ENCODE results near the gene RNF19B. TPM values are rescaled to one million over a fixed set of nuclear protein-coding genes. Genes with fewer than 3 reads are reported as not detected.

RNF19B gene
- total RNA-seq, 1 experiment from 2014 or later, result 15.0 TPM

GRCh38 chr1:33005838-33006421 lies 41.3 kb upstream of the RNF19B start:
- Mint-ChIP-seq H3K36me3 (ENCODE audit: insufficient read depth in 1 of 3, low read depth in 3 of 3) (peaks cover 9 to 40% (median 22%) of the 10 kb centered on the region in 3 experiments; a peak in 6 of 7 replicates), H3K27me3 (ENCODE audit: low read depth) (no peaks in the 10 kb centered on the region; the same call in 1 of the 2 replicates), H3K9me3 (no peaks in the 10 kb centered on the region), H3K4me3 (no peak overlapping the region), H3K27ac (no peak overlapping the region), H3K4me1 (peaks cover 21 to 26% of the 10 kb centered on the region in 2 experiments)
- Histone ChIP-seq H3K4me2 (ENCODE audit: insufficient read depth, insufficient read length, low read length) (no peak overlapping the region), H4K91ac (ENCODE audit: insufficient read length, low read depth, low read length) (no peak overlapping the region), H3K27me3 (ENCODE audit: insufficient read depth, low read length) (no peaks in the 10 kb centered on the region), H3K4me1 (ENCODE audit: insufficient read depth, low read length) (no peaks in the 10 kb centered on the region), H4K8ac (replicated peaks; ENCODE audit: insufficient read length, low read depth, low read length) (no peak overlapping the region), H3T11ph (ENCODE audit: low read length) (no peak overlapping the region), H2BK20ac (ENCODE audit: low read depth, low read length, poor library complexity, severe bottlenecking) (no peak overlapping the region), H3K23ac (ENCODE audit: insufficient read length, low read depth, low read length) (no peak overlapping the region), H3K27ac (ENCODE audit: insufficient read length, low read depth, low read length) (no peak overlapping the region), H3K14ac (ENCODE audit: insufficient read depth, low read length) (no peak overlapping the region; the same call in 1 of the 2 replicates), H3K23me2 (ENCODE audit: insufficient read length, low read depth, low read length, poor library complexity, severe bottlenecking) (no peaks in the 10 kb centered on the region), H3K9me3 (ENCODE audit: control insufficient read depth, low read depth, low read length) (no peaks in the 10 kb centered on the region), H3K79me2 (ENCODE audit: insufficient read depth, low read length) (no peaks in the 10 kb centered on the region), H2AFZ (ENCODE audit: low read length) (no peak overlapping the region), H2BK12ac (ENCODE audit: insufficient read length, low read depth, low read length) (no peak overlapping the region), H2BK5ac (ENCODE audit: insufficient read length, low read length) (no peak overlapping the region), H3K4ac (ENCODE audit: low read depth, low read length) (no peak overlapping the region), H3K79me1 (ENCODE audit: insufficient read depth, low read depth, low read length, poor library complexity, severe bottlenecking) (no peaks in the 10 kb centered on the region), H4K5ac (ENCODE audit: insufficient read length, low read depth, low read length) (no peak overlapping the region), H4K20me1 (ENCODE audit: control insufficient read depth, insufficient read depth, insufficient read length) (no peaks in the 10 kb centered on the region), H3K9ac (ENCODE audit: extremely low read depth, insufficient read length, low read length) (no peak overlapping the region), H2BK15ac (ENCODE audit: low read depth, low read length) (no peak overlapping the region), H3K18ac (ENCODE audit: insufficient read length, low read depth, low read length) (no peak overlapping the region), H2AK5ac (ENCODE audit: insufficient read length, low read length) (no peak overlapping the region), H3K56ac (ENCODE audit: insufficient read length, low read depth, low read length) (no peak overlapping the region), H2BK120ac (ENCODE audit: low read depth, low read length, poor library complexity, severe bottlenecking) (no peak overlapping the region)
- DNase-seq, result no peak
- WGBS (ENCODE audit: extremely low coverage, insufficient read length, low lambda C conversion rate), result no CpG with 5 or more reads among the region's 9 CpGs
- TF ChIP-seq CTCF (conservative IDR thresholded peaks at IDR 0.05), result 0 out of 3 replicates have a peak, but pooled peaks have one; percentile 16

Data from H9 (cell line).